WERI-Rb-1 (cell line): Measurements from ENCODE around the gene CPT1C.

ENCODE experiments used
- DNase-seq: peaks from one replicate; pipeline ENCODE4 v3.0.0-alpha.2; 2020
- H3K27ac ChIP-seq: fragments of 250-450 bp; sonication (Bioruptor Pico); 2 replicates; pipeline ENCODE4 v1.5.1; 2020; ENCODE audit warnings: mild to moderate bottlenecking, moderate library complexity
- H3K27me3 ChIP-seq: fragments of 250-450 bp; sonication (Bioruptor Pico); 2 replicates; pipeline ENCODE4 v1.5.1; 2021; ENCODE audit warnings: mild to moderate bottlenecking, low read depth, moderate library complexity; ENCODE audit not compliant: insufficient read depth, severe bottlenecking
- H3K36me3 ChIP-seq: fragments of 250-450 bp; sonication (Bioruptor Pico); 2 replicates; pipeline ENCODE4 v1.5.1; 2020; ENCODE audit warnings: mild to moderate bottlenecking, moderate library complexity
- H3K4me3 ChIP-seq: 2 replicates; pipeline ENCODE4 v1.5.1; 2011; ENCODE audit warnings: low read depth, mild to moderate bottlenecking, control low read depth, low read length
- H3K9me3 ChIP-seq: fragments of 250-450 bp; sonication (Bioruptor Pico); 2 replicates; pipeline ENCODE4 v1.5.1; 2021; ENCODE audit warnings: mild to moderate bottlenecking, moderate library complexity; ENCODE audit not compliant: severe bottlenecking
- CTCF ChIP-seq: IDR thresholded peaks from 2 replicates; pipeline ENCODE4 v1.5.1; 2011; ENCODE audit warnings: low read depth, mild to moderate bottlenecking, control low read depth, inconsistent platforms, low read length

Gene CPT1C

GRCh38 chr19:49746206-49746958, 55.5 kb downstream of the CPT1C start:
- Histone ChIP-seq H3K27ac (no peak overlapping the region), H3K36me3 (no peaks in the 10 kb centered on the region), H3K9me3 (peaks cover 9% of the 10 kb centered on the region), H3K27me3 (no peaks in the 10 kb centered on the region), H3K4me3 (no peak overlapping the region)
- no peak for TF ChIP-seq CTCF
- peak; percentile 28 for DNase-seq

- no peak overlapping the region for H3K4me3 ChIP-seq
- H3K27me3 ChIP-seq, result no peaks in the 10 kb centered on the region
- H3K9me3 ChIP-seq, result peaks cover 13% of the 10 kb centered on the region
- DNase-seq, result no peak
- H3K36me3 ChIP-seq, result no peaks in the 10 kb centered on the region
- TF ChIP-seq CTCF, result no peak
- no peak overlapping the region for H3K27ac ChIP-seq
These were observed 58.3 kb downstream of the CPT1C start for GRCh38 chr19:49749055-49749716.

GRCh38 chr19:49749771-49750170, 58.9 kb downstream of the CPT1C start:
- no peaks in the 10 kb centered on the region for H3K36me3 ChIP-seq
- H3K4me3 ChIP-seq, result no peak overlapping the region
- no peak for DNase-seq
- H3K27ac ChIP-seq, result no peak overlapping the region
- no peak for TF ChIP-seq CTCF
- H3K9me3 ChIP-seq, result peaks cover 13% of the 10 kb centered on the region
- no peaks in the 10 kb centered on the region for H3K27me3 ChIP-seq

- H3K4me3 ChIP-seq, result no peak overlapping the region
- DNase-seq, result no peak
- no peak overlapping the region for H3K27ac ChIP-seq
- H3K36me3 ChIP-seq, result no peaks in the 10 kb centered on the region
- no peak for TF ChIP-seq CTCF
- H3K27me3 ChIP-seq, result no peaks in the 10 kb centered on the region
- H3K9me3 ChIP-seq, result peaks cover 12% of the 10 kb centered on the region
These were observed 61.8 kb downstream of the CPT1C start for GRCh38 chr19:49752701-49753100.

GRCh38 chr19:49755956-49756355, 65.0 kb downstream of the CPT1C start:
- TF ChIP-seq CTCF, result no peak

More at GRCh38 chr19:49755956-49756355, 65.0 kb downstream of the CPT1C start:
- Histone ChIP-seq H3K27me3 (no peaks in the 10 kb centered on the region), H3K4me3 (no peak overlapping the region), H3K36me3 (no peaks in the 10 kb centered on the region), H3K27ac (no peak overlapping the region), H3K9me3 (peaks cover 12% of the 10 kb centered on the region)
- DNase-seq, result no peak
